Brain microvascular endothelial cell (primary cell): Measurements from ENCODE around the gene SYN1.

Experiments
- DNase-seq: peaks from one replicate; pipeline ENCODE4 v3.0.0-alpha.2; 2020
- H3K27ac ChIP-seq: fragments of 250-450 bp; sonication (Bioruptor Pico); 2 replicates; pipeline ENCODE4 v1.5.1; 2020; ENCODE audit warnings: mild to moderate bottlenecking, moderate library complexity
- H3K27me3 ChIP-seq: fragments of 250-450 bp; sonication (Bioruptor Pico); replicated peaks from 2 replicates; pipeline ENCODE4 v1.5.1; 2020; ENCODE audit warnings: mild to moderate bottlenecking
- H3K36me3 ChIP-seq: fragments of 250-450 bp; sonication (Bioruptor Pico); replicated peaks from 2 replicates; pipeline ENCODE4 v1.5.1; 2020; ENCODE audit warnings: mild to moderate bottlenecking
- H3K4me3 ChIP-seq: 2 replicates; pipeline ENCODE4 v1.5.1; 2011; ENCODE audit warnings: low read depth, mild to moderate bottlenecking, control low read depth, low read length, moderate library complexity
- in situ Hi-C: cut with HindIII; loops from 2 replicates; pipeline ENCODE4 v1.10.0; 2017; ENCODE audit warnings: low sequenced_read_pairs, low pct_ligation_motif_present
- TF ChIP-seq, protein P1 (sequence below): IDR thresholded peaks from 2 replicates; pipeline ENCODE4 v1.5.1; 2011; ENCODE audit warnings: low read depth, mild to moderate bottlenecking, moderate library complexity, low read length, control low read depth, inconsistent platforms; ENCODE audit errors: missing control alignments

SYN1 gene

DNA sequence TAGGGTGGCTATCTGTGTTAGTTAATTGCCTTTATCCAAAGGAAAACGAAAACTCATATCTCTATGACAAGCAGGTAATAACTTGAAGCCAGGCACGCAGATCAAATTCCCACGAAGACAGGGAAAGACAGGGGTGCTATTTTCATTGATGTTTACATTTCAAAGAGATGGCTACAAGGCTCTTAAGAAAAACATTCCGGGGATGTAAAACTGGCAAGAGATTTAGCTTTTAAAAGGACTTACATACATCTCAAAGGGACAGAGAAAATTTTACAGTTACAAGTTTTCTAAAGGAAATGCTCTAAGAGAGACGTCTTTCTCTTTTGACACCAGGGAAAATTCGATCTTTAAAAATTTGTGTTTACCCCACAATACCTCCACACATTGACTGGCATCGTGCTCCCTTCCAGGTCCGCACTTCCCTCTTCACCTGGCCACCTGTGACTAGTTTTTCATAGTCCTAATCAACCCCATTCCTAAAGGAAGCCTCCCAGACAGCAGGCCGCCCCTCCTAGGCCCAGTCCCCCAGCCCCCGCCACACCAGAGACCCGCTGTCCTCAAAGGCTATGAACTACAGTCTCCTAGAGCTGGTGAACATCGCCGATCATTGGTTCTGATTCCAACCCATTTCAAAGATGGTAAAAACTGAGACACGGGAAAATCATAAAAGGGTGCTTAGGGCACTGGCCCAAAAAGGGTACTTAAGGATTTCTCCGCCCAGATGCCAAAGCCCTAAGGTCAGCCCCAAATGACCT is 59.3 kb downstream of the SYN1 start:
- peak overlapping the region; percentile 68 for H3K4me3 ChIP-seq
- no peaks in the 10 kb centered on the region for H3K27me3 ChIP-seq
- DNase-seq = no peak
- peaks cover 11% of the 10 kb centered on the region for H3K36me3 ChIP-seq
- in situ Hi-C loops = no loop called here
- peak overlapping the region; percentile 99 for H3K27ac ChIP-seq
- TF ChIP-seq, protein P1, sequence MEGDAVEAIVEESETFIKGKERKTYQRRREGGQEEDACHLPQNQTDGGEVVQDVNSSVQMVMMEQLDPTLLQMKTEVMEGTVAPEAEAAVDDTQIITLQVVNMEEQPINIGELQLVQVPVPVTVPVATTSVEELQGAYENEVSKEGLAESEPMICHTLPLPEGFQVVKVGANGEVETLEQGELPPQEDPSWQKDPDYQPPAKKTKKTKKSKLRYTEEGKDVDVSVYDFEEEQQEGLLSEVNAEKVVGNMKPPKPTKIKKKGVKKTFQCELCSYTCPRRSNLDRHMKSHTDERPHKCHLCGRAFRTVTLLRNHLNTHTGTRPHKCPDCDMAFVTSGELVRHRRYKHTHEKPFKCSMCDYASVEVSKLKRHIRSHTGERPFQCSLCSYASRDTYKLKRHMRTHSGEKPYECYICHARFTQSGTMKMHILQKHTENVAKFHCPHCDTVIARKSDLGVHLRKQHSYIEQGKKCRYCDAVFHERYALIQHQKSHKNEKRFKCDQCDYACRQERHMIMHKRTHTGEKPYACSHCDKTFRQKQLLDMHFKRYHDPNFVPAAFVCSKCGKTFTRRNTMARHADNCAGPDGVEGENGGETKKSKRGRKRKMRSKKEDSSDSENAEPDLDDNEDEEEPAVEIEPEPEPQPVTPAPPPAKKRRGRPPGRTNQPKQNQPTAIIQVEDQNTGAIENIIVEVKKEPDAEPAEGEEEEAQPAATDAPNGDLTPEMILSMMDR = no peak

DNA sequence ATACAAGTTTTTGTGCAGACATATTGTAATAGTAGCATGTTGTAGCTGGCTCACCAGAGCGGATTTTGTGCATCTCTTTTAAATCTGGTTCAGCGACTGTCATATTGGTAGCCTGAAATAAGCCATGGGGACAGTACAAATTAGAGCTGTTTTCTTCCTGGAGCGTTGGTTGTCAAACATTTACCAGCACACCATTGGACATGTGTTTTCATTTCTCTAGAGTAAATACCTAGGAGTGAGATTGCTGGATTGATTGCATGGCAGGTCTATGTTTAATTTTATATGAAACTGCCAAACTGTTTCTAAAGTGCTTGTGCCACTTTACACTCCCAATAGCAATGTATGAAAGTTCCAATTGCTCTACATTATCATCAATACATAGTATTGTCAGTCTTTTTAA is 61.2 kb downstream of the SYN1 start:
- Histone ChIP-seq H3K27ac (no peak overlapping the region), H3K4me3 (no peak overlapping the region), H3K36me3 (peaks cover 7% of the 10 kb centered on the region), H3K27me3 (no peaks in the 10 kb centered on the region)
- TF ChIP-seq, protein P1 = no peak
- in situ Hi-C loops = no loop called here
- DNase-seq = no peak

DNA sequence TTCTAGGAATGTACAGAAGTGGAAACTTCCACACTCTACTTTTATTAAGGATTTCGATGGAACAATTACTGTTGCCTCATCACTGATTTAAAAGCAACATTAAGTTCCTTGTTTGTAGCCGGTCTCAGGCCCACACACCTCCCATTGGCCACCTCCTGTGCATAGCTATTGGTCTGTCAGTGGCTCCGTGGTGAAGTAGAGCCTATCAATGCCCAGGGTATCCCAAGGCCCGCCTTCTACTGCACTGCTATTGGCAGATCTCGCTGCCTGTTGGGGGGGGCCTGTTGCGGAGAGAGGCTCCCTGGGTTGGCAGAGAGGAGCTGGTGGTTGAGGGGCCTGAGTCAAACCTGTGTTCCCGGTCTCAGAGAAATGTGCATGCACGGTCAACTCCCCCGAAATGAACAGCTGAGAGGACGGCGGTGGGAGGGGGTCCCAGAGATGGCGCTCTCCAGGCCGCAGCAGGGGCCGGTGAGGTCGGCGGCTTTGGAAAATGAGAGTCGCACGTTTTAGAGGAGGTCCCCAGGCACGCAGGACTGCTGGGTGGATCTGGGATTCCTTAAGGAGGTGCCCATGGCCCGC is 63.5 kb downstream of the SYN1 start:
- peak overlapping the region; percentile 33 for H3K27ac ChIP-seq
- H3K4me3 ChIP-seq = peak overlapping the region; percentile 58
- in situ Hi-C loops = no loop called here
- H3K36me3 ChIP-seq = no peaks in the 10 kb centered on the region
- DNase-seq = peak; percentile 92
- no peaks in the 10 kb centered on the region for H3K27me3 ChIP-seq
- TF ChIP-seq, protein P1 = no peak

DNA sequence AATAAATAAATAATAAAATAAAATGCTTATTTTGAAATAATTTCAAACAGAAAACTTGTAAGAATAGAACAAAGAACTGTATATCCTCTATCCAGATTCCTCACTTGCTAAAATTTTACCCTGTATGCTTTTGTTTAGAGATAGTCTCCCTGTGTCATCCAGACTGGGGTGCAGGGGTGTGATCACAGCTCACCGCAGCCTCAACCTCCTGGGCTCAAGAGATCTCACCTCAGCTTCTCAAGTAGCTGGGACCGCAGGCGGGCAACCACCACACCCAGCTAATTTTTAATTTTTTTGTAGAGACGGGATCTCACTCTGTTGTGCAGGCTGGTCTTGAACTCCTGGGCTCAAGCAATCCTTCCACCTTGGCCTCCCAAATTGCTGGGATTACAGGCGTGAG is 76.2 kb downstream of the SYN1 start:
- H3K27me3 ChIP-seq = no peaks in the 10 kb centered on the region
- DNase-seq = no peak
- no peak overlapping the region for H3K4me3 ChIP-seq
- H3K27ac ChIP-seq = no peak overlapping the region
- in situ Hi-C loops = no loop called here
- TF ChIP-seq, protein P1 = no peak
- H3K36me3 ChIP-seq = no peaks in the 10 kb centered on the region

DNA sequence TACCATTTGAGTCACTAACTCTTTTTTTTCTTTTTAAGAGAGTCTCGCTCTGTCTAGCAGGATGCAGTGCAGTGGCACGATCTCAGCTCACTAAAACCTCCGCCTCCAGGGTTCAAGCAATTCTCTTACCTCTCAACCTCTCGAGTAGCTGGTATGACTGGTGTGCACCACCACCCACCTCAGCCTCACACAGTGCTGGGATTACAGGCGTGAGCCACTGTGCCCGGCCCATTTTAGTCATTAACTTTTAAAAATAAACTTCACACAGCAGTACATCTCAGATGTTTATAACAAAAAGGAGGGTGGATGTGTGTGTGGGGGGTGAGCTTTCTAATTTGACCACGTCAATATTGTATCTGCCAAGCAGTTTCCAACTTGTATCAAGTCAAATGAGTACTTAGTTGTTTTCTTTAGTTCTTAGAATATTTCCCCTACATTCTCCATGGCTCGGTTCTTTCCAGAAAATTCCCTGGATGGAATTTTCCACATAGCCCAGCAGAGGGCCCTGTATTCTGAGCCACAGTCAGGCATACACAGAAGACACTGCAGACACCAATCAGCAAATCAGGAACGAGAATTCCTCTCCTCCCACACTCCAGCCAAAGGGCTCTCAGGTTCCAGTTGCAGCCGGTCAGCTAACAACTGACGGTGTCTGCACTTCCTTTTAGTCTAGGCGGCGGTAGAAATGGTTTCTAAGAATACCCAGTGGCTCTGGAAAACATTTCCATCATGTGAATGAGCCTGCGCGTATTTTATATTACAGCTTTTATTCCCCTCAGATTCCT is 78.7 kb downstream of the SYN1 start:
- Histone ChIP-seq H3K36me3 (no peaks in the 10 kb centered on the region), H3K27ac (peak overlapping the region; percentile 41), H3K27me3 (no peaks in the 10 kb centered on the region), H3K4me3 (no peak overlapping the region)
- in situ Hi-C loops = no loop called here
- peak; percentile 90 for DNase-seq
- TF ChIP-seq, protein P1 = peak; percentile 72
